GM10847 (cell line): ENCODE measurements around the gene TFB1M.

Experiments
- POLR2A ChIP-seq: IDR thresholded peaks from 2 replicates; pipeline ENCODE4 v1.6.1; 2011; ENCODE audit not compliant: insufficient read length; ENCODE audit errors: extremely low read depth

Gene TFB1M

GRCh38 chr6:155311086-155311485 lies 3.2 kb downstream of the TFB1M start:
- no peak for TF ChIP-seq POLR2A

GRCh38 chr6:155310596-155310995 lies 3.7 kb downstream of the TFB1M start:
- TF ChIP-seq POLR2A = no peak

- no peak for TF ChIP-seq POLR2A
Measured at GRCh38 chr6:155309150-155309549, 5.1 kb downstream of the TFB1M start.

GRCh38 chr6:155306958-155307357 lies 7.3 kb downstream of the TFB1M start:
- TF ChIP-seq POLR2A = no peak

- TF ChIP-seq POLR2A = no peak
Measured at GRCh38 chr6:155303361-155303870, 10.9 kb downstream of the TFB1M start.

GRCh38 chr6:155301867-155302266 lies 12.4 kb downstream of the TFB1M start:
- TF ChIP-seq POLR2A = no peak

- no peak for TF ChIP-seq POLR2A
Measured at GRCh38 chr6:155297669-155298068, 16.6 kb downstream of the TFB1M start.

GRCh38 chr6:155292711-155293110 lies 21.6 kb downstream of the TFB1M start:
- no peak for TF ChIP-seq POLR2A

GRCh38 chr6:155291291-155291690 lies 23.0 kb downstream of the TFB1M start:
- TF ChIP-seq POLR2A = no peak

GRCh38 chr6:155290491-155290890 lies 23.8 kb downstream of the TFB1M start:
- TF ChIP-seq POLR2A = no peak

GRCh38 chr6:155287762-155288161 lies 26.5 kb downstream of the TFB1M start:
- no peak for TF ChIP-seq POLR2A

- TF ChIP-seq POLR2A = no peak
Measured at GRCh38 chr6:155284775-155285174, 29.5 kb downstream of the TFB1M start.

GRCh38 chr6:155278319-155279049 lies 35.8 kb downstream of the TFB1M start:
- TF ChIP-seq POLR2A = no peak

- TF ChIP-seq POLR2A = no peak
Measured at GRCh38 chr6:155276638-155277037, 37.6 kb downstream of the TFB1M start.

GRCh38 chr6:155275808-155276480 lies 38.3 kb downstream of the TFB1M start:
- TF ChIP-seq POLR2A = no peak

- TF ChIP-seq POLR2A = no peak
Measured at GRCh38 chr6:155274533-155274932, 39.8 kb downstream of the TFB1M start.
